Muscle layer of duodenum (tissue), 2 donors: ENCODE measurements around the gene ECT2.
"Not testable (repeated sequence)": the region's sequence is repeated elsewhere in the genome, so short reads cannot be mapped to it uniquely, and the experiment has no call there.

Experiments used
- H3K27ac ChIP-seq: one replicate; pipeline ENCODE4 v1.7.0; 2013; ENCODE audit warnings: mild to moderate bottlenecking, low read length
- H3K27me3 ChIP-seq: one replicate; pipeline ENCODE4 v1.7.0; 2013; ENCODE audit warnings: low read depth, mild to moderate bottlenecking, control low read depth, low read length
- H3K36me3 ChIP-seq, 2 donors: one replicate each; pipeline ENCODE4 v1.7.0; 2013; ENCODE audit warnings: low read length in 2 of 2, control low read depth in 1 of 2, mild to moderate bottlenecking in 1 of 2; ENCODE audit not compliant: insufficient read depth in 2 of 2, control insufficient read depth in 1 of 2
- H3K4me1 ChIP-seq, 2 donors: one replicate each; pipeline ENCODE4 v1.7.0; 2013; ENCODE audit warnings: low read length in 2 of 2, mild to moderate bottlenecking in 2 of 2, control low read depth in 1 of 2, moderate library complexity in 1 of 2; ENCODE audit not compliant: insufficient read depth in 2 of 2, control insufficient read depth in 1 of 2
- H3K4me3 ChIP-seq, 2 donors: one replicate each; pipeline ENCODE4 v1.7.0; 2013; ENCODE audit warnings: low read length in 2 of 2, low read depth in 1 of 2, mild to moderate bottlenecking in 1 of 2
- H3K9me3 ChIP-seq, 2 donors: one replicate each; pipeline ENCODE4 v1.7.0; 2013; ENCODE audit warnings: low read length in 2 of 2, control low read depth in 1 of 2, mild to moderate bottlenecking in 1 of 2; ENCODE audit not compliant: control insufficient read depth in 1 of 2
- donor health status: healthy.

The ECT2 gene

DNA sequence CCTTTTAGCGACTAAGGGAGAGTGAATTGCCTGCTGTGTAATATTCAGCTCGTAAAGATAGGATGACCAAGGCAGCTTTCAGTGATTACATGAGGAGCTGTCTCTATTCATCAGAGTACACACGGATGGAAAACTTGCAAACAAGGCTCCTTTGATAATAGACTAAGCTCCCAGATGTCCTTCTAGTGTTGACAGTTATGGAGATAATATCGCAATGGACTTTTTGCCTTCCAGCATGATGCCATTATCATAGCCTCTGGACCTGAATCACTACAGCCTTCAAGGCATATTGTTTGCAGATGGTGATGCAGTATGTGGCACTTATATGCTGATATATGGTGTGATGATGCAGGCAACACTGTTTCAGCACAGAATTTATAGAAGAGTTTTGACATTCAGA, 93.9 kb downstream of the ECT2 start:
- Histone ChIP-seq H3K36me3 (no peaks in the 10 kb centered on the region), H3K4me3 (no peak overlapping the region), H3K9me3 (no peaks in the 10 kb centered on the region), H3K27me3 (no peaks in the 10 kb centered on the region), H3K27ac (no peak overlapping the region), H3K4me1 (no peaks in the 10 kb centered on the region)

DNA sequence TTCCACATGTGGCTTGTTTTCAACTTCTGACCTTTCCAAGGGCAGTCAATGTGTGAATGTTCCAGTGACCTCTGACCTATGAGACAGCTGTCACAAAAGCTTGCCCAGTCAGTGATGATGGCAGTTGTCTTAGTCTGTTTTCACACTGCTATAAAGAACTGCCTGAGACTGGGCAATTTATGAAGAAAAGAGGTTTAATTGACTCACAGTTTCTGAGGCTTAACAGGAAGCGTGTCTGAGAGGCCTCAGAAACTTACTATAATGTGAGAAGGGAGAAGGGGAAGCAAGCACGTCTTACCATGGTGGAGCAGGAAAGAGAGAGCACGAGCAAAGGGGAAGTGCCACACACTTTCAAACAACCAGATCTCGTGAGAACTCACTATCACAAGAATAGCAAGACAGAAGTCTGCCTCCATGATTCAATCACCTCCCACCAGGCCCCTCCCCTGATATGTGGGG, 95.6 kb downstream of the ECT2 start:
- Histone ChIP-seq H3K27me3 (no peaks in the 10 kb centered on the region), H3K9me3 (no peaks in the 10 kb centered on the region), H3K4me3 (no peak overlapping the region), H3K4me1 (no peaks in the 10 kb centered on the region), H3K27ac (no peak overlapping the region), H3K36me3 (no peaks in the 10 kb centered on the region)

DNA sequence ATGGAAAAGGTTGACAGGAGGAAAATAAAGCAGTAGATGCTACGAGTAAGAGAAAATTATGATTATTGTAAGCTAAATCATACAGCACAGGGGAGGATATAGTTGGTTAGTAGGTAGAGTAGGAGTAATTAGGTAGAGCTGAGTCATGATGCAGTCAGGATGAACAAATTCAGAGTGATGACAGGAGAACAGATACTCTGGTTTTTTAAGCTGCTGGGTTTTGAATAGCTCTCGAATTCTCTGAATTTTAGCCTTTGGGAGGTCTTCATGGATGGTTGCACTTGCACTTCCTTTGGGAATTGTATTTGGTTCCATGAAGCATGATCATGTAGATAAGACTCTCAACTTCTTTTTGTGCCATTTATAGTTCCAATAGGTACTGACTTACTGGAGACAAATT, 96.2 kb downstream of the ECT2 start:
- H3K27ac ChIP-seq, result no peak overlapping the region
- no peaks in the 10 kb centered on the region for H3K27me3 ChIP-seq
- H3K36me3 ChIP-seq, result no peaks in the 10 kb centered on the region
- no peak overlapping the region for H3K4me3 ChIP-seq
- no peaks in the 10 kb centered on the region for H3K4me1 ChIP-seq
- no peaks in the 10 kb centered on the region for H3K9me3 ChIP-seq

DNA sequence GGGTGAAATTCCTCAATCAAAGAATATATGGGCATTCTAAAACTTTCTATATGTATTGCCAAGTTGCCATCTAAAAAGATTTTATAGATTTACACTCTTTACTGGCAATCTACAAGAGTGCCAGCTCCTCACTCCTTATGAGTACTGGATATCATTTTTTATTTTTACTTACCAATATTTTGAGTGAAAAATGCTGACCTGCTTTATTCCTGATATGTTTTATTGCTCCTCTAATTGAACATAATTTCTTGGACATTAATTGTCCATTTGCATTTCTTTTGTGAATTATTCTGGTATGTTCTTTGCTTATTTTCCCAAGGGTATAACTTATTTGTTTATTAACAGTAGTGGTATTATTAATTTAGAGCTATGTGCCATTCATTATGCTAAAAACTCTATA, 96.8 kb downstream of the ECT2 start:
- Histone ChIP-seq H3K36me3 (no peaks in the 10 kb centered on the region), H3K4me3 (no peak overlapping the region), H3K27me3 (no peaks in the 10 kb centered on the region), H3K9me3 (no peaks in the 10 kb centered on the region), H3K4me1 (no peaks in the 10 kb centered on the region), H3K27ac (no peak overlapping the region)

DNA sequence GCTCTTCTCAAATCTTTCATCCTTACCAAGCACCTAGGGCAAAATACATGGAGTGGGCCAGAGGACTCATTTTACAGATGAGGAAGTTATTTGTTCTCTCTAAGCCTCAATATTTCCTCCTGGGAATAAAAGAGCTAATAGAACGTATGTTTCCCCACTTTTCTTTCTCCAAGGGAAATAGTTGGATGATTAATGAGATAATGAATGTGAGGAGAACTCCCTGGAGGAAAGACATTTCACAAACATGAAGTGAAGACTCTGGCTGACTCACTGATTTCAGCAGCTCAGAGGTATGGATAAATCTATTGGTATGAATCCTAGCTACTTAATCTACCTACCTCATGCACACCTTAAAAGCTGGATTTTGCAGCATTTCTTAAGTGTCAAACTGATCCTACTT, 98.4 kb downstream of the ECT2 start:
- Histone ChIP-seq H3K36me3 (no peaks in the 10 kb centered on the region), H3K4me1 (no peaks in the 10 kb centered on the region), H3K27ac (no peak overlapping the region), H3K4me3 (no peak overlapping the region), H3K27me3 (no peaks in the 10 kb centered on the region), H3K9me3 (no peaks in the 10 kb centered on the region)

DNA sequence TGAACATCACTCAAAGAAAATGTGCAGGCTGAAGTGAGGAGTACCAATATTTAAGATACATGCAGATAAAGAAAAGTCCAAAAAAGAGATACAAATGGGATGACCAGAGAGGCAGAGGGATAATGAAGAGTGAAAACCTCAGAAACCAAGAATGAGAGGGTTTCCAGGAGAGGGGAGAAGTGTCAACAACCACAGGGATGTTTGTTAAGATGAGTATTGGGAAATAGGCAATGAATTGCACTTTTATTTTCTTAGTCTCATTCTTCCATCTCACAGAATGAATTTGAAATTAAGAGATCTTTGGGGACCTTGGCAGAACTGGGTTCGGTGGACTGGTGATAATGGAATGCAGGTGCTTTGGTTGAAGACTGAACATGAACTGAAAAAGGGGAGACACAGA, 102.5 kb downstream of the ECT2 start:
- Histone ChIP-seq H3K27me3 (no peaks in the 10 kb centered on the region), H3K4me3 (no peak overlapping the region), H3K27ac (no peak overlapping the region), H3K36me3 (no peaks in the 10 kb centered on the region), H3K4me1 (no peaks in the 10 kb centered on the region), H3K9me3 (no peaks in the 10 kb centered on the region)

DNA sequence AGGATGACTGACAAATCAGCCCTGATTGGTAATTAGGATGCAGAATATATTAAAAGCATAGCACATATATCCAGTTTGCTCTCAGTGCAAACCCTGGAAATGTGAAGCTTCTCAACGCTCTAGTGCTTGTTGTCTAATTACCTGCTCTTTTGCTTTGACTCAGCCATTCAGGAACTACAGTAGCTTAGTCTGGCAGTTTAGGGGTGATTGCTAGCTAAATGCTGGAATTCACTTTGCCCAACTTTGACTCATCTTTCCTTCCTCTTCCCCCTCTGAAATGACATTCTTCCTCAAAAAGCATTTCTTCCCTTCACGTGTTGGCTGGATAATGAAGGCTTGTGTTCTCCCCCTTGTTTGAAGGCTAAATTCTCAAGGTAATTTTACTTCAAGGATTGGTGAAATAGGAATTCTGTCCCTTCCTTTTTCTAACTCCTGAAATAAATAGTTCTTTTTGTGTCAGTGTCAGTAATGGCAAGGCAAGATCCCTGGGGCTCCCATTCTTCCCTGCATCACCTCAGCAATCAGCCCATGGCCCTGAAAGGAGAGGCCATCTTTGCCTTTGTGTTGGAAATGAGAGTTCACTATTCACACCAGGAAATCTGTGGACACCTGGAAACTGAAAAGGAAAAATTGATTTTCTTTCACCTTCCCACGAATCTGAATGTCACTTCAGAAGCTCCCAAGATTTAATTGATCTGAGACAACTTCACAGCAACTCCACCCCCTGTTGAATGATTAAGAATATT, 103.6 kb downstream of the ECT2 start:
- no peaks in the 10 kb centered on the region for H3K9me3 ChIP-seq
- H3K36me3 ChIP-seq, result no peaks in the 10 kb centered on the region
- H3K4me3 ChIP-seq, result no peak overlapping the region
- no peaks in the 10 kb centered on the region for H3K4me1 ChIP-seq
- no peak overlapping the region for H3K27ac ChIP-seq
- H3K27me3 ChIP-seq, result no peaks in the 10 kb centered on the region

DNA sequence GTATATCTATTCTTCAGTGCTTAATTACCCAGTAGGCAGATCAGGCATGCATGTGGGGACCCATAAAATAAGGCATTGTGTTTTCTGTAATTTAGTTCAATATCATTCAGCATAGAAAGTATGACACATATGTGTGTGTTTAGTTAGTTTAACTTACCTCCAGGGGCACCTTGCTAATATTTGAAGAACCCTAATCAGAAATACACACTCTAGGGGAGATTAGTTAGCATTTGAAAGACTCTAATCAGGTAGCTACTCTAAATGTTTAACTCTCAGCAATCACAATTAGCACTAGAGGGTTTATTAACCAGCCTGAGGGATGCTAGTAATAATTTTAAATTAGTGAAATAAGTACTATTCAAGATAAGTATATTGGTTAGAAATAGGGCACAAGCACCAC, 104.5 kb downstream of the ECT2 start:
- no peaks in the 10 kb centered on the region for H3K4me1 ChIP-seq
- H3K27ac ChIP-seq, result no peak overlapping the region
- no peak overlapping the region for H3K4me3 ChIP-seq
- H3K27me3 ChIP-seq, result no peaks in the 10 kb centered on the region
- H3K36me3 ChIP-seq, result no peaks in the 10 kb centered on the region
- H3K9me3 ChIP-seq, result no peaks in the 10 kb centered on the region

DNA sequence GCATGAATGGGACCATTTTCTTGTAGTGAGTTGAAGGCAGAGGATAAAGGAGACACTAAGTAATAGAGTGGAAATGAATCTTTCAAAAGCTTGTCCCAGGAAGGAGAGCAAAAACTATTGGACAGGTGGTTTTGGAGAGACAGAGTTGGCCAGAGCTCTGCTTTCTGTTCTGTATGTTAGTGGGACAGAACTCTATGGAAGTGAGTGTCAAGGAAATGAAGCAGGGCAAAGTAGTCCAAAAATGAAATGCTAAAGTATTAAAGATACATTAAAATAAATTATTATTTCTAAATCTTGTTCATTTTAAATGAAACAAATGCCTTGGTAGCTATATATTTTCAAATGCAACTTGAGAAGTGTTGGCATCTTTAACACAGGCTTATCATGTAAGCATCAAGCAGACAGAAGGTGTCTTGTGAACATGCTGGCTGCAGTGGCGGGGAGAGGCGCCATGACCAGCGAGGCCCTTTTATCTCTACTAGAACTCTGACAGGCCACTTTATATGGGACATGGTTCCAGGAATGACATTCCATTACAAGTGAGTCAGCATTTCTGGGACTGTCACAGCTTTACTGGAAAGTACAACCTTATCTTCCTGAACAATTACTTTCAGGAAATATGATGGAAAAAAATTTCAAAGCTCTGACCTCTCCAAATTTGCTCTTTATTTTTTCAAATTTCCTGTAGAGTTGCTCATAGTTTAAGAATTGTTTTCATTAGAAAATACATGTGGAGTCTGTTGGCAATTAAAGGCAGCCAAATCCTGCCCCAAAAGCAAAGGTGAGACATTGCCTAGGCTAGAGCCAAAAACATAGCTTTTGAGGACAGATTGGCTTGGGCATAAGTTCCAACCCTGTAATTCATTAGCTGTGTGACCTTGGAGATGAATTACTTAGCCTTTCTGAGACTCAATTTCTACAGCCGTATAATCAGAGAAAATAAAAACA, 106.5 kb downstream of the ECT2 start:
- H3K4me3 ChIP-seq, result no peak overlapping the region
- no peaks in the 10 kb centered on the region for H3K27me3 ChIP-seq
- no peaks in the 10 kb centered on the region for H3K36me3 ChIP-seq
- H3K4me1 ChIP-seq, result no peaks in the 10 kb centered on the region
- no peak overlapping the region for H3K27ac ChIP-seq
- H3K9me3 ChIP-seq, result no peaks in the 10 kb centered on the region

DNA sequence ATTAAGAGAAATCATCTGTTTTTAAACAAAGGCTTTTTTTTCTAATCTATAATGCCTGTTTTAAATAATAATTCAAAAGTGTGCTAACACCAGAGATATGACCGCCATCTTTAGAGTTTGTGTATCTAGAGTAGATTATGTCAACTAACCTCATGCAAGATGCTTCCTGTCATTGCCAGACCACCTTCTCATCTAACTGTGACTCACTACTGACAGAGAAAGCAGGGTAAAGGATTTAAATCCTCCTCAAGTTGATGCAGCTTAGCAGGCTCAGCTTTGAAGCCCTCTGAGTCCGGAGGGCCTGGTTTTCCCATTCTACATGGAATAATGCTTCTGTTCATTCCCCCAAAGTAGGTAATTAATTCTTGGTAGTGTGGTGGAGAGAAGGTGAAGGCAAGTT, 108.5 kb downstream of the ECT2 start:
- H3K9me3 ChIP-seq, result no peaks in the 10 kb centered on the region
- no peaks in the 10 kb centered on the region for H3K4me1 ChIP-seq
- no peaks in the 10 kb centered on the region for H3K27me3 ChIP-seq
- H3K4me3 ChIP-seq, result no peak overlapping the region
- no peak overlapping the region for H3K27ac ChIP-seq
- no peaks in the 10 kb centered on the region for H3K36me3 ChIP-seq

DNA sequence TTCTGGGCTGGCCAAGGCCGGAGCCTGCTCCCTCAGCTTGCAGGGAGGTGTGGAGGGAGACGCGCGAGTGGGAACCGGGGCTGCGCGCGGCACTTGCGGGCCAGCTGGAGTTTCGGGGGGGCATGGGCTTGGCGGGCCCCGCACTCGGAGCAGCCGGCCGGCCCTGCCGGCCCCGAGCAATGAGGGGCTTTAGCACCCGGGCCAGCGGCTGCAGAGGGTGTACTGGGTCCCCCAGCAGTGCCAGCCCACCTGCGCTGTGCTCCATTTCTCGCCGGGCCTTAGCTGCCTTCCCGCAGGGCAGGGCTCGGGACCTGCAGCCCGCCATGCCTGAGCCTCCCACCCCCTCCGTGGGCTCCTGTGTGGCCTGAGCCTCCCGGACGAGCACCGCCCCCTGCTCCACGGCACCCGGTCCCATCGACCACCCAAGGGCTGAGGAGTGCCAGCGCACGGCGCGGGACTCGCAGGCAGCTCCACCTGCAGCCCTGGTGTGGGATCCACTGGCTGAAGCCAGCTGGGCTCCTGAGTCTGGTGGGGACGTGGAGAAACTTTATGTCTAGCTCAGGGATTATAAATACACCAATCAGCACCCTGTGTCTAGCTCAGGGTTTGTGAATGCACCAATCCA, 116.3 kb downstream of the ECT2 start:
- H3K27ac ChIP-seq, H3K4me1 ChIP-seq, H3K9me3 ChIP-seq, H3K36me3 ChIP-seq, H3K4me3 ChIP-seq, H3K27me3 ChIP-seq: not testable (repeated sequence)
